H1 (cell line): Measurements from ENCODE around the gene ZBTB48. TPM values are rescaled to one million over a fixed set of nuclear protein-coding genes. Genes with fewer than 3 reads are reported as not detected.

Source experiments
- CBX5 ChIP-seq: fragments of 300-800, 300-1000 bp; sonication (generic); IDR thresholded peaks from 2 replicates; pipeline ENCODE4 v1.7.1; 2016; ENCODE audit warnings: antibody characterized with exemption, low read length, low read depth
- EZH2 ChIP-seq: fragments of 200-600 bp; sonication (generic); IDR thresholded peaks from 2 replicates; pipeline ENCODE4 v1.7.1; 2012; ENCODE audit warnings: low read depth, mild to moderate bottlenecking, moderate library complexity, low read length, inconsistent platforms; ENCODE audit not compliant: severe bottlenecking
- PHF8 ChIP-seq: fragments of 200-600 bp; sonication (generic); conservative IDR thresholded peaks from 2 replicates; pipeline ENCODE4 v1.7.1; 2012; ENCODE audit warnings: low read depth, mild to moderate bottlenecking, inconsistent platforms, low read length, moderate library complexity
- TAF7 ChIP-seq: optimal IDR thresholded peaks from 2 replicates; pipeline ENCODE3; 2011; ENCODE audit warnings: low read depth, mild to moderate bottlenecking, inconsistent platforms, low read length, moderate library complexity, borderline replicate concordance
- polyA plus RNA-seq, 7 experiments: library from polyadenylated mRNA; depleted of rRNA in 3 of 7; stranded (reverse) in 5 of 7; unstranded in 2 of 7; fragments of >200 nt in 5 of 7; fragments of 200-250 nt in 2 of 7; gene quantifications; 1 replicate in 5 of 7; 2 replicates in 1 of 7; 4 replicates in 1 of 7; pipeline versions ENCODE4 v1.2.1 to v1.2.3, GENCODE V29; 2011 to 2013; ENCODE audit warnings: missing spikeins in 2 of 7, mixed read lengths in 2 of 7
- total RNA-seq: library from RNA; stranded (reverse); fragmentation: NEBNext Ultra II Directional; extraction: Animal tissue kit (Norgen Biotek cat#: 25700); gene quantifications from 2 replicates; pipeline ENCODE4 v1.2.1, GENCODE V29; 2021
- TF ChIP-seq, protein P1 (sequence below): fragments of 300-600 bp; sonication (generic); IDR thresholded peaks from 2 replicates; pipeline ENCODE4 v1.7.1; 2012; ENCODE audit warnings: low read length, moderate library complexity, mild to moderate bottlenecking, inconsistent platforms; ENCODE audit not compliant: insufficient replicate concordance
- TF ChIP-seq, protein P2 (sequence below): IDR thresholded peaks from 2 replicates; pipeline ENCODE4 v1.6.1; 2012; ENCODE audit warnings: inconsistent platforms

The ZBTB48 gene
- total and polyA plus RNA-seq, 2 of the 8 experiments (the other 6 are each of a cell fraction or from before 2014, with no cell fraction given), result 28.2 to 28.8 TPM

DNA sequence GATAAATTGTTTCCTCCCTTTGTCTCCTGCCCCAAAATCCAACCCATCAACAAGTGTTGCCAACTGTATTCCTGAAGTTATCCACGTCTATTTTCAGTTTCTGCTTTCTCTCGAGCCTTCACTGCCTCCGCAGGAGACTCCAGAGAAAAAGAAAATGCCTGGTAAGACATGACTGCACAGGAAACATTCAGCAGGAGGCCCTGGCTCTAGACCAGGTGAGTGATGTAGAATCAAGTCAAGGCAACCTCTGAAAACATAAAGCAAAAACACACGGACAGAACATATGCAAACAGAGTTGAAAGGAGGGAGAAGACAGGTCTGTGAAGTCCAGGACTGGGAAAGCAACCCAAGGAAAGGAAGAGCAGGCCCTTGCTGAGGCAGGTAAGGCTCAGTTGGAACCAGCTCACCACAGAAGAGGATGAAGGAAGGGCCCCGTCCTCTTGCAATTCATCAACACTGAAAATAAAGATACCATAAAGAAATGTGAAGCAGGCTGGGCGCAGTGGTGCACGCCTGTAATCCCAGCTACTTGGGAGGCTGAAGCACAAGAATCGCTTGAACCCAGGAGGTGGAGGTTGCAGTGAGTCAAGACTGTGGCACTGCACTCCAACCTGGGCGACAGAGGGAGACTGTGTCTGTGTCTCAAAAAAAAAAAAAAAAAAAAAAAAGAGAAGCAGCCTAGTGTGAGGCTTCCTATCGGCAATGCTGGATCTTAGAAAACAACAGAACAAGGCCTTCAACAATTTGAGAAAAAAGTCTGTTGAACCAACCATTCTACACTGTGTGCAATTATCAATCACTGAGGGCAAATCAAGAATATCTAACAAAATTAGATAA, 34.3 kb upstream of the ZBTB48 start (continued):
- no peak for TF ChIP-seq EZH2
- no peak for TF ChIP-seq TAF7
- TF ChIP-seq, protein P1, sequence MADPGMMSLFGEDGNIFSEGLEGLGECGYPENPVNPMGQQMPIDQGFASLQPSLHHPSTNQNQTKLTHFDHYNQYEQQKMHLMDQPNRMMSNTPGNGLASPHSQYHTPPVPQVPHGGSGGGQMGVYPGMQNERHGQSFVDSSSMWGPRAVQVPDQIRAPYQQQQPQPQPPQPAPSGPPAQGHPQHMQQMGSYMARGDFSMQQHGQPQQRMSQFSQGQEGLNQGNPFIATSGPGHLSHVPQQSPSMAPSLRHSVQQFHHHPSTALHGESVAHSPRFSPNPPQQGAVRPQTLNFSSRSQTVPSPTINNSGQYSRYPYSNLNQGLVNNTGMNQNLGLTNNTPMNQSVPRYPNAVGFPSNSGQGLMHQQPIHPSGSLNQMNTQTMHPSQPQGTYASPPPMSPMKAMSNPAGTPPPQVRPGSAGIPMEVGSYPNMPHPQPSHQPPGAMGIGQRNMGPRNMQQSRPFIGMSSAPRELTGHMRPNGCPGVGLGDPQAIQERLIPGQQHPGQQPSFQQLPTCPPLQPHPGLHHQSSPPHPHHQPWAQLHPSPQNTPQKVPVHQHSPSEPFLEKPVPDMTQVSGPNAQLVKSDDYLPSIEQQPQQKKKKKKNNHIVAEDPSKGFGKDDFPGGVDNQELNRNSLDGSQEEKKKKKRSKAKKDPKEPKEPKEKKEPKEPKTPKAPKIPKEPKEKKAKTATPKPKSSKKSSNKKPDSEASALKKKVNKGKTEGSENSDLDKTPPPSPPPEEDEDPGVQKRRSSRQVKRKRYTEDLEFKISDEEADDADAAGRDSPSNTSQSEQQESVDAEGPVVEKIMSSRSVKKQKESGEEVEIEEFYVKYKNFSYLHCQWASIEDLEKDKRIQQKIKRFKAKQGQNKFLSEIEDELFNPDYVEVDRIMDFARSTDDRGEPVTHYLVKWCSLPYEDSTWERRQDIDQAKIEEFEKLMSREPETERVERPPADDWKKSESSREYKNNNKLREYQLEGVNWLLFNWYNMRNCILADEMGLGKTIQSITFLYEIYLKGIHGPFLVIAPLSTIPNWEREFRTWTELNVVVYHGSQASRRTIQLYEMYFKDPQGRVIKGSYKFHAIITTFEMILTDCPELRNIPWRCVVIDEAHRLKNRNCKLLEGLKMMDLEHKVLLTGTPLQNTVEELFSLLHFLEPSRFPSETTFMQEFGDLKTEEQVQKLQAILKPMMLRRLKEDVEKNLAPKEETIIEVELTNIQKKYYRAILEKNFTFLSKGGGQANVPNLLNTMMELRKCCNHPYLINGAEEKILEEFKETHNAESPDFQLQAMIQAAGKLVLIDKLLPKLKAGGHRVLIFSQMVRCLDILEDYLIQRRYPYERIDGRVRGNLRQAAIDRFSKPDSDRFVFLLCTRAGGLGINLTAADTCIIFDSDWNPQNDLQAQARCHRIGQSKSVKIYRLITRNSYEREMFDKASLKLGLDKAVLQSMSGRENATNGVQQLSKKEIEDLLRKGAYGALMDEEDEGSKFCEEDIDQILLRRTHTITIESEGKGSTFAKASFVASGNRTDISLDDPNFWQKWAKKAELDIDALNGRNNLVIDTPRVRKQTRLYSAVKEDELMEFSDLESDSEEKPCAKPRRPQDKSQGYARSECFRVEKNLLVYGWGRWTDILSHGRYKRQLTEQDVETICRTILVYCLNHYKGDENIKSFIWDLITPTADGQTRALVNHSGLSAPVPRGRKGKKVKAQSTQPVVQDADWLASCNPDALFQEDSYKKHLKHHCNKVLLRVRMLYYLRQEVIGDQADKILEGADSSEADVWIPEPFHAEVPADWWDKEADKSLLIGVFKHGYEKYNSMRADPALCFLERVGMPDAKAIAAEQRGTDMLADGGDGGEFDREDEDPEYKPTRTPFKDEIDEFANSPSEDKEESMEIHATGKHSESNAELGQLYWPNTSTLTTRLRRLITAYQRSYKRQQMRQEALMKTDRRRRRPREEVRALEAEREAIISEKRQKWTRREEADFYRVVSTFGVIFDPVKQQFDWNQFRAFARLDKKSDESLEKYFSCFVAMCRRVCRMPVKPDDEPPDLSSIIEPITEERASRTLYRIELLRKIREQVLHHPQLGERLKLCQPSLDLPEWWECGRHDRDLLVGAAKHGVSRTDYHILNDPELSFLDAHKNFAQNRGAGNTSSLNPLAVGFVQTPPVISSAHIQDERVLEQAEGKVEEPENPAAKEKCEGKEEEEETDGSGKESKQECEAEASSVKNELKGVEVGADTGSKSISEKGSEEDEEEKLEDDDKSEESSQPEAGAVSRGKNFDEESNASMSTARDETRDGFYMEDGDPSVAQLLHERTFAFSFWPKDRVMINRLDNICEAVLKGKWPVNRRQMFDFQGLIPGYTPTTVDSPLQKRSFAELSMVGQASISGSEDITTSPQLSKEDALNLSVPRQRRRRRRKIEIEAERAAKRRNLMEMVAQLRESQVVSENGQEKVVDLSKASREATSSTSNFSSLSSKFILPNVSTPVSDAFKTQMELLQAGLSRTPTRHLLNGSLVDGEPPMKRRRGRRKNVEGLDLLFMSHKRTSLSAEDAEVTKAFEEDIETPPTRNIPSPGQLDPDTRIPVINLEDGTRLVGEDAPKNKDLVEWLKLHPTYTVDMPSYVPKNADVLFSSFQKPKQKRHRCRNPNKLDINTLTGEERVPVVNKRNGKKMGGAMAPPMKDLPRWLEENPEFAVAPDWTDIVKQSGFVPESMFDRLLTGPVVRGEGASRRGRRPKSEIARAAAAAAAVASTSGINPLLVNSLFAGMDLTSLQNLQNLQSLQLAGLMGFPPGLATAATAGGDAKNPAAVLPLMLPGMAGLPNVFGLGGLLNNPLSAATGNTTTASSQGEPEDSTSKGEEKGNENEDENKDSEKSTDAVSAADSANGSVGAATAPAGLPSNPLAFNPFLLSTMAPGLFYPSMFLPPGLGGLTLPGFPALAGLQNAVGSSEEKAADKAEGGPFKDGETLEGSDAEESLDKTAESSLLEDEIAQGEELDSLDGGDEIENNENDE, result no peak
- TF ChIP-seq, protein P2, sequence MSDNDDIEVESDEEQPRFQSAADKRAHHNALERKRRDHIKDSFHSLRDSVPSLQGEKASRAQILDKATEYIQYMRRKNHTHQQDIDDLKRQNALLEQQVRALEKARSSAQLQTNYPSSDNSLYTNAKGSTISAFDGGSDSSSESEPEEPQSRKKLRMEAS, result no peak
- TF ChIP-seq CBX5, result no peak
- TF ChIP-seq PHF8, result no peak
- TF ChIP-seq, all 59 proteins: peak for 0
